Activated naive CD8-positive, alpha-beta T cell treated with anti-CD3 and anti-CD28 coated beads, Interleukin-2, amount 10 ng/mL, durations not matched to agents 7 days and 5 days (primary cell): Measurements from ENCODE around the gene RNLS. TPM values are rescaled to one million over a fixed set of nuclear protein-coding genes. Genes with fewer than 3 reads are reported as not detected.

Source experiments
- ATAC-seq: fragments of 150-1000 bp; cut with Tn5 transposase; one replicate; pipeline ENCODE4 v1.10.0; 2021; ENCODE audit warnings: low read depth, moderate library complexity
- POLR2A ChIA-PET: fragments of 350-600 bp; sonication (Branson Sonifier 250); formaldehyde crosslinking; loops from one replicate; lab custom pipeline; 2021; ENCODE audit warnings: antibody characterized with exemption; lab: Charles Lee
- DNase-seq: peaks from one replicate; pipeline ENCODE4 v3.0.0; 2021
- H3K27ac Mint-ChIP-seq: one replicate; pipeline ENCODE4 v1.8.0; 2022; ENCODE audit warnings: mild to moderate bottlenecking, mixed read lengths
- H3K27me3 Mint-ChIP-seq: one replicate; pipeline ENCODE4 v1.8.0; 2022; ENCODE audit warnings: mild to moderate bottlenecking, moderate library complexity, mixed read lengths
- H3K36me3 Mint-ChIP-seq: one replicate; pipeline ENCODE4 v1.8.0; 2021; ENCODE audit warnings: mild to moderate bottlenecking, mixed read lengths
- H3K4me1 Mint-ChIP-seq: one replicate; pipeline ENCODE4 v1.8.0; 2021; ENCODE audit warnings: mixed read lengths
- H3K4me3 Mint-ChIP-seq: one replicate; pipeline ENCODE4 v1.8.0; 2022; ENCODE audit warnings: mild to moderate bottlenecking, moderate library complexity, mixed read lengths
- H3K9me3 Mint-ChIP-seq: one replicate; pipeline ENCODE4 v1.8.0; 2021; ENCODE audit warnings: mixed read lengths
- total RNA-seq, 2 experiments: library from RNA; stranded (reverse); gene quantifications; one replicate each; pipeline ENCODE4 v1.2.3, GENCODE V29; 2021

The RNLS gene
- total RNA-seq, 2 experiments from 2014 or later, result 3.5 to 5.2 TPM

DNA sequence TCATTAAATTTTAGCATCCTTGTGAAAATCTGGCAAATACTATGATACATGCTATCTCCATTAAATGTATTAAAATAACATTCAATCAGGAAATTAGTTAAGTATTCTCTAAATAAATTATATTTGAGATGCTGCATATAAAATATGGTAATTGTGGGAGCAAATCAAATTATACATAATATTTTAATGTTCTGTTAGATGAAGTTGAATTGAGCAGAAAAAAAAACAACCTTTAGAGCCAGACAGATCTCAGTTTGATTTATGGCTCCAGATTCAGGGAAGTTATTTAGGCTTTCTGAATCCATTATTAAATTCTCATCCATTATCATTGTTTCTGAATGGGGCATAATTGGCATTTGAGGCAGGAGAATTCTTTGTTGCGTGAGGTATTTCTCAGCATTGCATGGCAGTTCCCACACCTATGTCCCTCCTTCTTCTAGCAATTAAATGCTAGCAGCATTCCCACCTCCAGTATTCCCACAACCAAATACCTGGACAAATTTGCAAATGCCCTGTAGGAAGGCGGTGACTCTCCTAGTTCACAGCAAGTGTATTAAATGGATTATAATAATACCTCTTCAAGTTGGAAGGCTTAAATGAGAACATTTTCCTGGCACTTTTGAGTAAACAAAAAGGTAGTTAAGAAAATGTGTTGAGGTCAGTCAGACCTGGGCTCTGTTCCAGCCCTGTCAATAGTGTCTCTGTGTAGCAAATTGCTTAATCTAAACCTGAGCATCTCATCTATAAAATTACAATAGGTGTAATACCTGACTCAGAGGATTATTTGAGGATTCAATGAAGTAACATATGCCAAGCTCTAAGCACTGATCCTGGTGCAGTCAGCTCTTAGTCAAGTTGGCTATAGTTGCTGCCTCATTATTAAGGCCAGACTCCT lies 108.9 kb downstream of the RNLS start:
- ATAC-seq (no peak), DNase-seq (no peak)
- H3K4me1 Mint-ChIP-seq, result no peaks in the 10 kb centered on the region
- no peaks in the 10 kb centered on the region for H3K9me3 Mint-ChIP-seq
- peaks cover 4% of the 10 kb centered on the region for H3K36me3 Mint-ChIP-seq
- H3K27me3 Mint-ChIP-seq, result peaks cover 2% of the 10 kb centered on the region
- H3K27ac Mint-ChIP-seq, result no peak overlapping the region
- H3K4me3 Mint-ChIP-seq, result no peak overlapping the region
- POLR2A ChIA-PET, result no interaction called here

DNA sequence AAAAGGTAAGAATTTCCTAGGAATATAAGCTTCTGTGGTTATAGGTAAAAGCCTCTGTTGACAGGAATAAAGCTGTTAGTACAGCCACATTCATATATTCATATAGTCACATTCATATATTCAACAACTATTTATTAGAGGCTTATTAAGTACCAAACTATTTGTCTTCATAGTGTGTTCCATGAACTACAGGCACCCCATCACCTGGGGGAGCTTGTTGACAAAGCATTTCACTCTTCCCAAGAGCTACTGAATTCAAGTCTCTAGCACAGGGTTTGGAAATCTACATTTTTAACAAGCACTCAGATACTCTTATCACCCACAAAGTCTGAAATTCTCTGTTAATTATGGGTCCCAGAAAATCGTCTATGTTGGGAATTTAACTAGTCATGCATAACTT lies 110.6 kb downstream of the RNLS start:
- no peak for ATAC-seq
- Mint-ChIP-seq H3K27me3 (peaks cover 4% of the 10 kb centered on the region), H3K9me3 (no peaks in the 10 kb centered on the region), H3K27ac (no peak overlapping the region), H3K4me3 (no peak overlapping the region), H3K4me1 (no peaks in the 10 kb centered on the region), H3K36me3 (peaks cover 4% of the 10 kb centered on the region)
- DNase-seq, result no peak
- POLR2A ChIA-PET, result no interaction called here

DNA sequence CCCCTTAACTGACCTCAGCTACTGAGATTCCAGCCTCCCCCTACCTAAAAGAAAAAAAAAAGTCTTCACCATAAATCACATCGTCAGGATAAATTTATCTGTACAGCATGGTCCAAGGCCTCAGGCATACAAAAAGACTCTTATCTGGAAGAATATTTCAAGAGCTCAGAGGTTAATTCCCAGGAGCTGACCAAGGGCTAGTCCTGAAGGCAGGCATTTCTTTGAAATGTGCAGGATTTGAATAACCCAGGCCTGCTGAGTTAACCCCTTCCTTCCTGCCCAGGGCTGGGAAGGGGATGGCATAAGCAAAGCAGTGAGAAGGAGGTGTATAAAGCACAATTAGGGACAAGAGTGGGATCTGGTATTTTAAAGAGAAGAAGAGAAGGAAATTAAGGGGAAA lies 111.2 kb downstream of the RNLS start:
- Mint-ChIP-seq H3K4me1 (no peaks in the 10 kb centered on the region), H3K27me3 (peaks cover 4% of the 10 kb centered on the region), H3K36me3 (peaks cover 4% of the 10 kb centered on the region), H3K9me3 (no peaks in the 10 kb centered on the region), H3K4me3 (no peak overlapping the region), H3K27ac (no peak overlapping the region)
- no peak for ATAC-seq
- POLR2A ChIA-PET, result no interaction called here
- DNase-seq, result no peak

DNA sequence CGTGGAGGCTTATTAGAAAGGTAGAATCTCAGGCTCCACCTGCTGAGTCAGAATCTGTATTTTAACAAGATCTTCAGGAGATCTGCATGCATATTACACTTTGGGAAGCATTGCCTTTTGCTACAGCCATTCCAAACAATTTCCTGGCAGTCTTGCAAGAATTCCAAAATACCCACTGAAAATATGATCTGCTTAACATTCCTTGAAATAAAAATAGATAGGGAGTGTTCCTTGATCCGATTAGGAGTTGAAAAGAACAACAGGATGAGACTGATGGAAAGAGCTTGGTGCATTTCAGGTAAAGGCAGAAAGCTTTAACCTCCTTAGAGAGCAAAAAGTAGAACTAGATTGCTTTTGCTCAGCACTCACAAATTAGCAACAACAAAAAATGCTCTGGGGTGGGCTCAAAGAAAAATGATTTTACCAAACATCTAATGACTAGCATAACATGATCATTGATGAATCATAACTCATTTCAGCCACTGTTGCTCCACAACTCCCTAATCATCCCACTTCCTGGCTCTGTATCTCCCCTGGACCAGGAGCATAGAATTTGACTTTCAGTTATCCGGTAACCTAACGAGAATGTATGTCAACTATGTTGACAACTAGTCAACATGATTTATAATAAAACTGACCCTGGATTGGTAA lies 115.2 kb downstream of the RNLS start:
- H3K9me3 Mint-ChIP-seq, result peaks cover 1% of the 10 kb centered on the region

DNA sequence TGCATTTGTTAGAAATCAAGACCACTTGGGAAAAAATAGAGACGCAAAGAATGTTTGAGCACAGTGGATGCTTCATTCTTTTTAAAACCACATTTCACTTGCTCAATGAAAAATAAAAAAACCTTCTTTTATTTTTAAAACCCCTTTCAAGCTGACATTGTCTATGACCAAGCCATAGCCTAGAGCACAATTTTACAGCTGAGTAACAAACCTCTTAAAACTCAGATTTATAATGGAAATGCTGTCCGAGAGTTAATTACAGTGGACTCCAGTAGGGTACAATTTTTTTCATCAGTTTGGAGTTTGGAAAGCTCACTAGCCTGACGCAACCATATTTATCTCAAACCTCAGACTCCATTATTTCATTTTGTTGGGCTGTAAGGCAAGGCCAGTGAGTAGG lies 116.3 kb downstream of the RNLS start:
- Mint-ChIP-seq H3K36me3 (peaks cover 3% of the 10 kb centered on the region), H3K4me1 (no peaks in the 10 kb centered on the region), H3K9me3 (peaks cover 1% of the 10 kb centered on the region), H3K27ac (no peak overlapping the region), H3K27me3 (peaks cover 6% of the 10 kb centered on the region), H3K4me3 (no peak overlapping the region)
- POLR2A ChIA-PET, result no interaction called here
- no peak for ATAC-seq
- DNase-seq, result no peak

More for the DNA sequence above, 115.2 kb downstream of the RNLS start:
- ATAC-seq (no peak), DNase-seq (no peak)
- POLR2A ChIA-PET, result no interaction called here
- Mint-ChIP-seq H3K4me3 (no peak overlapping the region), H3K27ac (no peak overlapping the region), H3K27me3 (peaks cover 2% of the 10 kb centered on the region), H3K36me3 (peaks cover 7% of the 10 kb centered on the region), H3K4me1 (no peaks in the 10 kb centered on the region)

DNA sequence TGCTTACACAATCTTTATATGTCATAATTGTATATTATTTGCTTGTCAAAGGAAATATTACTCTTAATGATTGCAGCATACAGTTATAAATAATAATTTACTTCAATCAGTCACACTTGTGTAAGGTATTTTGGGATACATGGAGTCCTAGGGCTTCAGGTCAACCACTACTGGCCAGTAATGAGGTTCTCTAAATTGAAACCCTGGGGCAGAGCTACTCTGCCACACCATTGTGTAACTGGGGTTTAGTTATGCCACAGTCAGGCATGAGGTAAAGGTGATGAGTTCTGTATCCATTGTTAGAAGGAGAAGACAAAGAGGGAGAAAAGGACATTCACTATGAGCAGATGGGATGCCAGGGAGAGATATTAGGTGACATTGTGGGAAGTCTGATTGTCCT lies 117.4 kb downstream of the RNLS start:
- POLR2A ChIA-PET, result interaction anchor here (0.7 kb wide), 1 partner anchor 139 kb away, joined by 3 read pairs; no protein-coding TSS in a partner anchor
- ATAC-seq (no peak), DNase-seq (no peak)
- H3K27me3 Mint-ChIP-seq, result peaks cover 6% of the 10 kb centered on the region
- H3K27ac Mint-ChIP-seq, result no peak overlapping the region
- H3K36me3 Mint-ChIP-seq, result peaks cover 3% of the 10 kb centered on the region
- H3K4me1 Mint-ChIP-seq, result no peaks in the 10 kb centered on the region
- H3K4me3 Mint-ChIP-seq, result no peak overlapping the region
- H3K9me3 Mint-ChIP-seq, result peaks cover 1% of the 10 kb centered on the region

DNA sequence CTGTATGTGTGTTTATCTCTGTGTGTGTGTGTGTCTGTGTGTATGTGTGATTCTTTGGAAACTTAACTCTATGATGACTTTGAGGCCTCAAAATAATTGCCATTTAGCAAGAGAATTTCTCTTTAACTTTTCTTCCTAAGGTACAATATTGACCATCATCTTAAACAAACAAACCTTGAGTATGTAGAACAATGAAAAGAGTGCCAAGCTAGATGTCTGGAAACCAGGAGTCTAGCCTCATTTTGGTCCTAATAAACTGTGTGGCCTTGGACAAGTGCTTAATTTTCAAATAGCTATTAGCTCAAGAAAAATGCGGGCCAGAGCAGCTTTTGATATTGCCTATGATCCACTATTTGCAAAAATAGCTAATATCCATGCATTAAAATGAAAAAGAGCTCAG lies 119.3 kb downstream of the RNLS start:
- H3K27me3 Mint-ChIP-seq, result peaks cover 6% of the 10 kb centered on the region
- no peak overlapping the region for H3K27ac Mint-ChIP-seq
- DNase-seq, result no peak
- ATAC-seq, result no peak
- POLR2A ChIA-PET, result no interaction called here
- no peaks in the 10 kb centered on the region for H3K4me1 Mint-ChIP-seq
- H3K4me3 Mint-ChIP-seq, result no peak overlapping the region
- peaks cover 3% of the 10 kb centered on the region for H3K36me3 Mint-ChIP-seq
- H3K9me3 Mint-ChIP-seq, result peaks cover 1% of the 10 kb centered on the region

DNA sequence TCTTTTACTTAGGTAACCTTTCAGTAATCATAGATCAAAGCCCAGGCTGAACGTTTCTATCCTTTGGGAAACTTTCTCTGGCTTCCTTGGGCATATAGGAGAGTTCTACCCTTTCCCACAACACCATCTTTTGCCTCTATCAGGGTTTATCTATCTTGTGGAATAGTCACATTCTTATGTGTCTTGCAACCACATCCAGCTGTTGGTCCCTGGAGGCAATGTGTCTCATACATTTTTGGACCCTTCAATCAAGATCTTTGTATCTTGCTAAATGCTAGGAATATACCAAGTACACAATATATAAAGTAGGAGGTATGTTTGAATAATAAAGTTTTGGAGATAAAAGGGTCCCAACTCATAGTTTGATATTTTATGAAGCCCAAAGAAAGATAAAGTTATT lies 121.7 kb downstream of the RNLS start:
- H3K9me3 Mint-ChIP-seq, result peaks cover 1% of the 10 kb centered on the region
- POLR2A ChIA-PET, result no interaction called here
- ATAC-seq (no peak), DNase-seq (no peak)
- no peak overlapping the region for H3K4me3 Mint-ChIP-seq
- peaks cover 1% of the 10 kb centered on the region for H3K4me1 Mint-ChIP-seq
- H3K27me3 Mint-ChIP-seq, result peaks cover 8% of the 10 kb centered on the region
- H3K36me3 Mint-ChIP-seq, result peaks cover 3% of the 10 kb centered on the region
- H3K27ac Mint-ChIP-seq, result no peak overlapping the region

DNA sequence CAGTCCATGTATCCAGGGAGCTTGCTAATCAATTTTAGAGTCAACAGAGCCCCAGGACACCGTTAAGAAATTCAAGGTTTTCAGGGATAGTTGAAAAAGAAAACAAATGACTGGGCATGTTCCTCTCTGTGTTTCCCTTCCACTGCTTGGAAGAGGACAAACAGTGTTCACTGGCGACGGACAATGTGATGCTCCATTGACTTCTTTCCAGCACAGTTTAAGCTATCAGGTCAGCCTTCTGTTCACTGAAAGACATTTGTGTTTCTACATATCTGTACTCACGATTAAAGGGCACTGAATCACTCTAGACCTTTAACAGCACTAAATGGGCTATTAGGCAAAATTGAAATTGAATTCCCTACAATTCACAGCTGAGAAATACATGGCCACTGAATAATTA lies 123.6 kb downstream of the RNLS start:
- no peak for DNase-seq
- peaks cover 4% of the 10 kb centered on the region for H3K4me1 Mint-ChIP-seq
- no peak overlapping the region for H3K27ac Mint-ChIP-seq
- peaks cover 3% of the 10 kb centered on the region for H3K36me3 Mint-ChIP-seq
- peaks cover 8% of the 10 kb centered on the region for H3K27me3 Mint-ChIP-seq
- POLR2A ChIA-PET, result no interaction called here
- ATAC-seq, result no peak
- no peak overlapping the region for H3K4me3 Mint-ChIP-seq
- peaks cover 1% of the 10 kb centered on the region for H3K9me3 Mint-ChIP-seq

DNA sequence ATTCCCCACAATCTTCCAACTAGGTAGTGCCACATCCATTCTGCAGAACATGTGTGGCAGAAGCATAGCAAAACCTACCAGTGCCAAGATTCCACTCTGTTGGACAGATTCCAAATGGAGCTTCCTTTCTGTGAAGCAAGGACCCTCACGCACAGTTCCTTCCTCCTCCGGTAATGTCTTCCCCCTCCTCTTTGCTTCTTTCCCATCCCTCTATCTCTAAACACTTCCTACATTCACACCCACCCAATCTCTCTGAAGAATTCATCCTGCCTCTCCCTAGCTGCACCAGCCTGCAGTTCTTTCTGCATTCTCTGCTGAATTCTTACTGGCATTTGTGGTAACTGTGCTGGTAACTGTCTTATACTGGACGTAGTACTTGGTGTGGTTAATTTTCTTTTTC lies 124.9 kb downstream of the RNLS start:
- Mint-ChIP-seq H3K27me3 (peaks cover 8% of the 10 kb centered on the region), H3K27ac (no peak overlapping the region), H3K4me1 (peaks cover 4% of the 10 kb centered on the region), H3K9me3 (peaks cover 2% of the 10 kb centered on the region), H3K4me3 (no peak overlapping the region), H3K36me3 (peaks cover 1% of the 10 kb centered on the region)
- POLR2A ChIA-PET, result no interaction called here
- ATAC-seq (no peak), DNase-seq (no peak)

DNA sequence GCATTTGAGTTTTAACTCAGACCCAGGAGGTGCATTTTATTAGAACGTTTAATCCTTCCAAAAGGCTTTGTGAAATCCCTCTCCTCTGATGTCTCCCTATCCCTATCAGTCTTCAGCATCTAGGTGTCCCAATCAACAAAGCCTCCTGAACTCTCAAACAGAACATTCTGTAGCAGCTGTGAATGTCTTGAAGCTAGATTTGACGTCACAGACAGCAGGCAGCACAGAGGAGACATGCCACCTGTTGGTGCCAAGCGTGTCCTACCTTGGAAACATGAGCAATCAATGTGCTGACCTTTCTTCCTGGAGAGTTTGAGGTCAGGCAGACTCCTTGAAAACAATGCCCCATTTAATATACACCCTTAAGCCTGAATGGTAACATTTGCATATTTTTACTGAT lies 125.5 kb downstream of the RNLS start:
- no peaks in the 10 kb centered on the region for H3K36me3 Mint-ChIP-seq
- H3K4me3 Mint-ChIP-seq, result no peak overlapping the region
- H3K27me3 Mint-ChIP-seq, result peaks cover 8% of the 10 kb centered on the region
- DNase-seq (no peak), ATAC-seq (no peak)
- peaks cover 2% of the 10 kb centered on the region for H3K9me3 Mint-ChIP-seq
- peaks cover 4% of the 10 kb centered on the region for H3K4me1 Mint-ChIP-seq
- no peak overlapping the region for H3K27ac Mint-ChIP-seq
- POLR2A ChIA-PET, result no interaction called here

DNA sequence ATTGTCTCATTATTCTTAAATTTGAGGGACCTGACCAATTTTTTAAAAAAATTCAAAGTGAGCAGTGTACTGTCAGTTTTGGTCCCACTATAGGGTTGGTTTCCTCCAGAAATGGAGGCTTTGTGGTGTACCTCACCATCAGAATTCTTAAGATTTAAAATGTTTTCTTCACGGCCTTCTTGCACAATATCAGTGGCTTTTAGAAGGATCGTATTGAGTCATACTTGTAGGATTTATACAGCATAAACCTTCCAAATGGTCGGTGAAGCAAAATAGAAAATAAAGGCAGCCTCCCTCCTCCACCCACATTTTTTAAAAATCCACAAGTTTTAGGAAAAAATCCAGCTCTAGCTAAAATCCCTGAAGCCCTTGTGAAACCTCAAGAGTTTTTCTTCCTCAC lies 126.4 kb downstream of the RNLS start:
- H3K9me3 Mint-ChIP-seq, result peaks cover 4% of the 10 kb centered on the region
- DNase-seq, result no peak
- peaks cover 4% of the 10 kb centered on the region for H3K4me1 Mint-ChIP-seq
- ATAC-seq, result no peak
- POLR2A ChIA-PET, result no interaction called here
- H3K27ac Mint-ChIP-seq, result no peak overlapping the region
- no peak overlapping the region for H3K4me3 Mint-ChIP-seq
- H3K27me3 Mint-ChIP-seq, result peaks cover 4% of the 10 kb centered on the region
- no peaks in the 10 kb centered on the region for H3K36me3 Mint-ChIP-seq

DNA sequence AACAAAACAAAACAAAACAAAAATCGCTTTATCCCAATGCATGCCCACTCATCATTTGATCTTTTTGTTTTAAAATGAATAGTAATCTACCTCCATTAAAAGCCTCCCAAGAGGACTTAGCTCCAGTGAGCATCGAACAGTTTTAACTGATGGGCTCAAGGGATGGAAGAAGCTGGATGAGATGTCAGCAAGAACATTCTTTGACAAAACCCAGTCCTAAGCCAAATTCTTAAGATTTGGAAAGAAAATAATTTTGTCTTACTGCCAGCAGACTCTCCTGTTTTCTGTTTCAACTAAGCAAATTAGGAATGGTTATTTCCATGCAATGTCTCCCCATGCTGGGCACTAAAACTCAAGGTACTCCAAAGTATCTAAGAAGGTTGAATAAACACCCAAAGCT lies 127.3 kb downstream of the RNLS start:
- ATAC-seq, result no peak
- peaks cover 5% of the 10 kb centered on the region for H3K9me3 Mint-ChIP-seq
- no peak for DNase-seq
- H3K27me3 Mint-ChIP-seq, result peaks cover 4% of the 10 kb centered on the region
- H3K4me1 Mint-ChIP-seq, result peaks cover 4% of the 10 kb centered on the region
- no peaks in the 10 kb centered on the region for H3K36me3 Mint-ChIP-seq
- no peak overlapping the region for H3K27ac Mint-ChIP-seq
- POLR2A ChIA-PET, result no interaction called here
- H3K4me3 Mint-ChIP-seq, result no peak overlapping the region

DNA sequence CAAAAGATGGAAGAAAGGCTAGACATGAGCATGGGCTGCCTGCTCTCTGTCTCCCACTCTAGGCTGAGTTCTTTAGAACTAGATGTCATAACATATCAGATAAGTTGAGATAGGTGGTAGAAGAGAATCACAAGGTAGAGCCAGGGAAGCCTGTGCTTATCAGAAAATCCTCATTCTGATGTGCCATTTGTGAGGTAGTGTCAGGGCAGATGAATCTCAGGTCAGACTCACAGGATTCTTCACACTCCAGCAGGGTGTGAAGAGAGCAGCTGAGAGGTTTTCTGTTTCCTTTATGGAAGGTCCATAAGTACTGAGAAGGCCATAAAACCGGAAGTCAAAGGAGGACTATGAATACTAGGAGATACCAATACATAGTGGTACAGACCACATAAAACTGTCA lies 132.9 kb downstream of the RNLS start:
- Mint-ChIP-seq H3K36me3 (no peaks in the 10 kb centered on the region), H3K4me3 (no peak overlapping the region), H3K9me3 (peaks cover 7% of the 10 kb centered on the region), H3K27ac (no peak overlapping the region), H3K27me3 (peaks cover 2% of the 10 kb centered on the region), H3K4me1 (no peaks in the 10 kb centered on the region)
- DNase-seq (no peak), ATAC-seq (no peak)
- POLR2A ChIA-PET, result no interaction called here
